ENCODE data around the gene GAA.

DNA sequence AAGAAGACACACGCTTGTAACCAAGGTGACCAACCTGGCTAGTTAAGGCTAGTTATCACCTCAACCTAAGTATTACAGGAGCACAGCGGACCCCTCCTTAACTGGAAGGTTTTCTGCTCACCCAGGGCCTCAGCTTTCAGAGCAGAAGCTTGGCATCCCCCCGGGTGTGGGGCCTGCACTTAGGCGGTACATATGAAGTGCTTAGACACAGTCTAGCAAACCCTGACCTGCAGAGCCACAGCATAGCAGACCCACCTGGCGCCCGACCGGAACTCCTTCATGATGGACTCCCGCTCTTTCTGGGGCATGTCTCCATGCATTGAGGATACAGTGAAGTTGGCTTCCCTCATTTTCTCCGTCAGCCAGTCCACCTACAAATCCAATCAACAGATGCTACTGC, 35.8 kb downstream of the GAA start:
- TF ChIP-seq, protein P1, sequence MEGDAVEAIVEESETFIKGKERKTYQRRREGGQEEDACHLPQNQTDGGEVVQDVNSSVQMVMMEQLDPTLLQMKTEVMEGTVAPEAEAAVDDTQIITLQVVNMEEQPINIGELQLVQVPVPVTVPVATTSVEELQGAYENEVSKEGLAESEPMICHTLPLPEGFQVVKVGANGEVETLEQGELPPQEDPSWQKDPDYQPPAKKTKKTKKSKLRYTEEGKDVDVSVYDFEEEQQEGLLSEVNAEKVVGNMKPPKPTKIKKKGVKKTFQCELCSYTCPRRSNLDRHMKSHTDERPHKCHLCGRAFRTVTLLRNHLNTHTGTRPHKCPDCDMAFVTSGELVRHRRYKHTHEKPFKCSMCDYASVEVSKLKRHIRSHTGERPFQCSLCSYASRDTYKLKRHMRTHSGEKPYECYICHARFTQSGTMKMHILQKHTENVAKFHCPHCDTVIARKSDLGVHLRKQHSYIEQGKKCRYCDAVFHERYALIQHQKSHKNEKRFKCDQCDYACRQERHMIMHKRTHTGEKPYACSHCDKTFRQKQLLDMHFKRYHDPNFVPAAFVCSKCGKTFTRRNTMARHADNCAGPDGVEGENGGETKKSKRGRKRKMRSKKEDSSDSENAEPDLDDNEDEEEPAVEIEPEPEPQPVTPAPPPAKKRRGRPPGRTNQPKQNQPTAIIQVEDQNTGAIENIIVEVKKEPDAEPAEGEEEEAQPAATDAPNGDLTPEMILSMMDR (IDR thresholded peaks at IDR 0.05), result no peak
- TF ChIP-seq POLR2A (IDR thresholded peaks at IDR 0.05), result no peak
- TF ChIP-seq EP300 (IDR thresholded peaks at IDR 0.05), result no peak
- no peak for TF ChIP-seq POLR2AphosphoS5 (IDR thresholded peaks at IDR 0.05)

Measured in gastroesophageal sphincter (tissue), 3 donors.